ENCODE data around the gene HMCN1.

Gene HMCN1

DNA sequence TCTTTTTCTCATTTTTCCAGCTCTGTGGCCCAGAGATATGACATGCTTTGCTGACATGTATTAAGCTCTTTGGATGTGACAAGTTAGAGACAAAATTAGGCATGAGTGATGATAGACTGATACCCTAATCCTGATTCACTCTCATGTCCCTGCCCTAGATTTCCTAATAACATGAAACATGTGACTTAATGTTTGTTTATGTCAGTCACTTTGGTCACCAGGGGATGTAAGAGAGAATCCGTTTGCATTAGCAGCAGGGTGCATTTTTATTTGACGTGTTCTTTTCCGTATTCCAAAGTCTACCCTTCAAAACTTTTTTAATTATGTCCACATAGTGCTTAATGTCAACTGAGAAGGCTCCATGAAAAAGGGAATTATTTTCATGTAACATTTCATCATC is 192.4 kb downstream of the HMCN1 start:
- no peak for TF ChIP-seq CTCF (IDR thresholded peaks at IDR 0.05; ENCODE audit: low read depth, low read length, missing control alignments)
- no peak for DNase-seq (ENCODE audit: low read depth)
- no peak overlapping the region for H3K4me3 ChIP-seq (ENCODE audit: low read depth, low read length)

- TF ChIP-seq CTCF (IDR thresholded peaks at IDR 0.05; ENCODE audit: low read depth, low read length, missing control alignments), result no peak
- no peak for DNase-seq (ENCODE audit: low read depth)
- H3K4me3 ChIP-seq (ENCODE audit: low read depth, low read length), result no peak overlapping the region
Observed at GRCh38 chr1:185929776-185930175, 195.6 kb downstream of the HMCN1 start.

- H3K4me3 ChIP-seq (ENCODE audit: low read depth, low read length), result no peak overlapping the region
- DNase-seq (ENCODE audit: low read depth), result no peak
- TF ChIP-seq CTCF (IDR thresholded peaks at IDR 0.05; ENCODE audit: low read depth, low read length, missing control alignments), result no peak
Observed at GRCh38 chr1:185931438-185931837, 197.2 kb downstream of the HMCN1 start.

- no peak overlapping the region for H3K4me3 ChIP-seq (ENCODE audit: low read depth, low read length)
- no peak for DNase-seq (ENCODE audit: low read depth)
- no peak for TF ChIP-seq CTCF (IDR thresholded peaks at IDR 0.05; ENCODE audit: low read depth, low read length, missing control alignments)
Observed at GRCh38 chr1:185933580-185933979, 199.4 kb downstream of the HMCN1 start.

GRCh38 chr1:185934476-185935189 is 200.4 kb downstream of the HMCN1 start:
- DNase-seq (ENCODE audit: low read depth), result no peak

GRCh38 chr1:185935360-185935759 is 201.2 kb downstream of the HMCN1 start:
- no peak for DNase-seq (ENCODE audit: low read depth)
- no peak overlapping the region for H3K4me3 ChIP-seq (ENCODE audit: low read depth, low read length)
- no peak for TF ChIP-seq CTCF (IDR thresholded peaks at IDR 0.05; ENCODE audit: low read depth, low read length, missing control alignments)

More at GRCh38 chr1:185934476-185935189, 200.4 kb downstream of the HMCN1 start:
- no peak for TF ChIP-seq CTCF (IDR thresholded peaks at IDR 0.05; ENCODE audit: low read depth, low read length, missing control alignments)
- H3K4me3 ChIP-seq (ENCODE audit: low read depth, low read length), result no peak overlapping the region

- TF ChIP-seq CTCF (IDR thresholded peaks at IDR 0.05; ENCODE audit: low read depth, low read length, missing control alignments), result no peak
- no peak overlapping the region for H3K4me3 ChIP-seq (ENCODE audit: low read depth, low read length)
- no peak for DNase-seq (ENCODE audit: low read depth)
Observed at GRCh38 chr1:185936641-185937040, 202.4 kb downstream of the HMCN1 start.

Measured in GM12864 (cell line).